MM.1S (cell line): Measurements from ENCODE around the gene TYW3.

ENCODE experiments used
- DNase-seq: peaks from one replicate; pipeline ENCODE4 v3.0.0-alpha.2; 2015
- H2AFZ ChIP-seq: fragments of 300-600 bp; sonication (generic); 2 replicates; pipeline ENCODE4 v1.6.0; 2016; ENCODE audit warnings: antibody characterized with exemption, low read length
- H3F3A ChIP-seq: fragments of 300-600 bp; sonication (generic); 2 replicates; pipeline ENCODE4 v1.6.1; 2016; ENCODE audit warnings: mild to moderate bottlenecking, antibody characterized with exemption, low read length, moderate library complexity, mixed read lengths; ENCODE audit not compliant: insufficient read depth
- H3K27ac ChIP-seq: fragments of 300-600 bp; sonication (generic); 2 replicates; pipeline ENCODE4 v1.5.1; 2016; ENCODE audit warnings: mild to moderate bottlenecking, low read length
- H3K27me3 ChIP-seq: fragments of 300-600 bp; sonication (generic); replicated peaks from 2 replicates; pipeline ENCODE4 v1.6.0; 2016; ENCODE audit warnings: low read length; ENCODE audit not compliant: insufficient read depth
- H3K36me3 ChIP-seq: fragments of 300-600 bp; sonication (generic); replicated peaks from 2 replicates; pipeline ENCODE4 v1.6.1; 2016; ENCODE audit warnings: mild to moderate bottlenecking, low read length, mixed read lengths; ENCODE audit not compliant: insufficient read depth
- H3K4me1 ChIP-seq: fragments of 300-600 bp; sonication (generic); 2 replicates; pipeline ENCODE4 v1.6.1; 2016; ENCODE audit warnings: low read length, mixed read lengths
- H3K4me2 ChIP-seq: fragments of 300-600 bp; sonication (generic); 2 replicates; pipeline ENCODE4 v1.6.0; 2016; ENCODE audit warnings: low read depth, low read length
- H3K4me3 ChIP-seq: fragments of 300-600 bp; sonication (generic); 2 replicates; pipeline ENCODE4 v1.5.1; 2016; ENCODE audit warnings: low read length, mixed read lengths
- H3K79me2 ChIP-seq: fragments of 300-600 bp; sonication (generic); 2 replicates; pipeline ENCODE4 v1.6.1; 2016; ENCODE audit warnings: mixed run types, low read length, mixed read lengths
- H3K9ac ChIP-seq: fragments of 300-600 bp; sonication (generic); 2 replicates; pipeline ENCODE4 v1.6.1; 2016; ENCODE audit warnings: low read length, mixed read lengths
- H3K9me2 ChIP-seq: fragments of 300-600 bp; sonication (generic); replicated peaks from 2 replicates; pipeline ENCODE4 v1.6.1; 2016; ENCODE audit warnings: mild to moderate bottlenecking, low read length, mixed read lengths; ENCODE audit not compliant: insufficient read depth
- H3K9me3 ChIP-seq: fragments of 300-600 bp; sonication (generic); replicated peaks from 2 replicates; pipeline ENCODE4 v1.6.1; 2016; ENCODE audit warnings: mild to moderate bottlenecking, low read length, mixed read lengths; ENCODE audit not compliant: insufficient read depth
- H4K20me1 ChIP-seq: fragments of 300-600 bp; sonication (generic); 2 replicates; pipeline ENCODE4 v1.6.1; 2016; ENCODE audit warnings: mild to moderate bottlenecking, low read length, moderate library complexity, mixed read lengths; ENCODE audit not compliant: insufficient read depth
- CTCF ChIP-seq: fragments of 300-600 bp; sonication (generic); IDR thresholded peaks from 2 replicates; pipeline ENCODE4 v1.5.1; 2016; ENCODE audit warnings: antibody characterized with exemption, low read length, mixed read lengths
- EZH2 ChIP-seq: fragments of 300-600 bp; sonication (generic); optimal IDR thresholded peaks from 2 replicates; pipeline ENCODE3; 2017; ENCODE audit warnings: low read depth, mild to moderate bottlenecking, antibody characterized with exemption, low read length, mixed read lengths
- EZH2phosphoT487 ChIP-seq: fragments of 300-600 bp; sonication (generic); IDR thresholded peaks from 2 replicates; pipeline ENCODE4 v1.6.1; 2018; ENCODE audit warnings: antibody characterized with exemption, low read length

Gene TYW3

GRCh38 chr1:74777525-74777924 lies 44.6 kb downstream of the TYW3 start:
- peaks cover 6% of the 10 kb centered on the region for H3K4me1 ChIP-seq
- no peak overlapping the region for H3K27ac ChIP-seq
- no peaks in the 10 kb centered on the region for H3K36me3 ChIP-seq
- H3F3A ChIP-seq, result no peaks in the 10 kb centered on the region
- H3K9ac ChIP-seq, result no peak overlapping the region
- no peaks in the 10 kb centered on the region for H3K79me2 ChIP-seq
- TF ChIP-seq CTCF, result no peak
- no peak for TF ChIP-seq EZH2phosphoT487
- TF ChIP-seq EZH2, result no peak
- H3K4me2 ChIP-seq, result no peak overlapping the region
- H3K9me2 ChIP-seq, result no peaks in the 10 kb centered on the region
- H3K27me3 ChIP-seq, result no peaks in the 10 kb centered on the region
- H4K20me1 ChIP-seq, result no peaks in the 10 kb centered on the region
- H3K4me3 ChIP-seq, result no peak overlapping the region
- DNase-seq, result no peak
- H3K9me3 ChIP-seq, result no peaks in the 10 kb centered on the region
- H2AFZ ChIP-seq, result no peak overlapping the region

GRCh38 chr1:74779750-74780149 lies 46.8 kb downstream of the TYW3 start:
- Histone ChIP-seq H3K4me2 (no peak overlapping the region), H2AFZ (no peak overlapping the region), H3K9me2 (no peaks in the 10 kb centered on the region), H3K27me3 (no peaks in the 10 kb centered on the region), H3K36me3 (no peaks in the 10 kb centered on the region), H3K27ac (no peak overlapping the region), H3K9ac (no peak overlapping the region), H3K4me3 (no peak overlapping the region), H3F3A (no peaks in the 10 kb centered on the region), H4K20me1 (no peaks in the 10 kb centered on the region), H3K79me2 (no peaks in the 10 kb centered on the region), H3K9me3 (no peaks in the 10 kb centered on the region), H3K4me1 (peaks cover 6% of the 10 kb centered on the region)
- no peak for TF ChIP-seq CTCF
- no peak for TF ChIP-seq EZH2phosphoT487
- TF ChIP-seq EZH2, result no peak
- no peak for DNase-seq

GRCh38 chr1:74780594-74780993 lies 47.6 kb downstream of the TYW3 start:
- H4K20me1 ChIP-seq, result no peaks in the 10 kb centered on the region
- no peak for TF ChIP-seq EZH2
- no peak for TF ChIP-seq EZH2phosphoT487
- no peak for TF ChIP-seq CTCF

More at GRCh38 chr1:74780594-74780993, 47.6 kb downstream of the TYW3 start:
- Histone ChIP-seq H3K27me3 (no peaks in the 10 kb centered on the region), H3K4me3 (no peak overlapping the region), H3K9me2 (no peaks in the 10 kb centered on the region), H2AFZ (no peak overlapping the region), H3K9ac (no peak overlapping the region), H3K4me2 (0 out of 2 replicates have a peak overlapping the region, but pooled peaks have one; percentile 13), H3K9me3 (no peaks in the 10 kb centered on the region), H3F3A (no peaks in the 10 kb centered on the region), H3K79me2 (no peaks in the 10 kb centered on the region), H3K36me3 (no peaks in the 10 kb centered on the region), H3K27ac (no peak overlapping the region), H3K4me1 (peaks cover 6% of the 10 kb centered on the region)
- peak; percentile 7 for DNase-seq
